K562 (cell line): ENCODE results near the gene SYMPK.

ENCODE experiments used
- CTCF ChIP-seq, 3 experiments: IDR thresholded peaks in 2 of 3; conservative IDR thresholded peaks in 1 of 3; 2 replicates each; pipeline ENCODE4 v1.5.1; 2011 to 2012; ENCODE audit warnings: low read length in 3 of 3, mild to moderate bottlenecking in 3 of 3, control low read depth in 2 of 3, improper control_type of control experiment in 1 of 3, inconsistent platforms in 1 of 3, low read depth in 1 of 3, mixed read lengths in 1 of 3, moderate library complexity in 1 of 3; ENCODE audit not compliant: insufficient read depth in 2 of 3
- HDAC2 ChIP-seq: fragments of 450-650 bp; IDR thresholded peaks from 2 replicates; pipeline ENCODE4 v1.6.1; 2016; ENCODE audit warnings: mild to moderate bottlenecking
- MLX ChIP-seq, 2 experiments: fragments of 450-650 bp in 1 of 2; sonication (generic) in 1 of 2; formaldehyde crosslinking; conservative IDR thresholded peaks; 2 replicates each; pipeline versions ENCODE4 v1.4.0 to v1.8.1; 2020 to 2022; ENCODE audit warnings: mild to moderate bottlenecking in 1 of 2, missing genetic modification reagents in 1 of 2
- ZNF57 ChIP-seq: fragments of 450-650 bp; formaldehyde crosslinking; IDR thresholded peaks from 2 replicates; pipeline ENCODE4 v1.4.0; 2020; ENCODE audit warnings: mild to moderate bottlenecking, moderate library complexity

GRCh38 chr19:45874620-45874966 lies 11.6 kb upstream of the SYMPK start:
- TF ChIP-seq HDAC2 = no peak
- no peak for TF ChIP-seq MLX (CRISPR knock-in tag; conservative IDR thresholded peaks at IDR 0.05)
- TF ChIP-seq CTCF (IDR thresholded peaks at IDR 0.05 in 2 of 3, conservative IDR thresholded peaks at IDR 0.05 in 1 of 3; ENCODE audit: insufficient read depth in 2 of 3, low read depth in 1 of 3, low read length in 3 of 3) = no peak
- TF ChIP-seq ZNF57 (CRISPR knock-in tag) = no peak
